ENCODE results near the gene GAK.

DNA sequence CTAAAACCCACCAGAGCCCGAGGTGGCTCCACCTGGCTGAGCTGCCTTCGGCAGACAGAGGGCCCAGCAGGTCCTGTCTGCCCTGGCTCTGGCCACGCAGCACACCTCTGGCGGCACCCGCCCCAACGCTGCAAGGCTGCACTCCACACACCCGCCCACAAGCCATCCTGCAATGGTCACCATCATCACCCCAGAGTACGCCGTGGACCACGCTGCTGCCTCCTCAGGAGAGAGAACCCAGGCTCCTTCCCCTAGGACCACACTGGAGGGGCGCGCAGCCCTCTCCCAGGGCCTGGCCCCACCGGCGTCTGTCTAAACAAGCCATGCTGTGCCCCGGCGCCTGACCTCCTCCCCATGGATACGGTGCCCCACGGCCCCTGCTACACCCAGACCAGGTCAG lies 66.5 kb downstream of the GAK start:
- TF ChIP-seq, protein P1, sequence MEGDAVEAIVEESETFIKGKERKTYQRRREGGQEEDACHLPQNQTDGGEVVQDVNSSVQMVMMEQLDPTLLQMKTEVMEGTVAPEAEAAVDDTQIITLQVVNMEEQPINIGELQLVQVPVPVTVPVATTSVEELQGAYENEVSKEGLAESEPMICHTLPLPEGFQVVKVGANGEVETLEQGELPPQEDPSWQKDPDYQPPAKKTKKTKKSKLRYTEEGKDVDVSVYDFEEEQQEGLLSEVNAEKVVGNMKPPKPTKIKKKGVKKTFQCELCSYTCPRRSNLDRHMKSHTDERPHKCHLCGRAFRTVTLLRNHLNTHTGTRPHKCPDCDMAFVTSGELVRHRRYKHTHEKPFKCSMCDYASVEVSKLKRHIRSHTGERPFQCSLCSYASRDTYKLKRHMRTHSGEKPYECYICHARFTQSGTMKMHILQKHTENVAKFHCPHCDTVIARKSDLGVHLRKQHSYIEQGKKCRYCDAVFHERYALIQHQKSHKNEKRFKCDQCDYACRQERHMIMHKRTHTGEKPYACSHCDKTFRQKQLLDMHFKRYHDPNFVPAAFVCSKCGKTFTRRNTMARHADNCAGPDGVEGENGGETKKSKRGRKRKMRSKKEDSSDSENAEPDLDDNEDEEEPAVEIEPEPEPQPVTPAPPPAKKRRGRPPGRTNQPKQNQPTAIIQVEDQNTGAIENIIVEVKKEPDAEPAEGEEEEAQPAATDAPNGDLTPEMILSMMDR (IDR thresholded peaks at IDR 0.05 in 4 of 5, conservative IDR thresholded peaks at IDR 0.05 in 1 of 5): no peak
- TF ChIP-seq POLR2A (IDR thresholded peaks at IDR 0.05): no peak

Data from gastrocnemius medialis (tissue), 4 donors.